ENCODE results near the gene TUSC1. TPM values are rescaled to one million over a fixed set of nuclear protein-coding genes. Genes with fewer than 3 reads are reported as not detected.
"Not testable (repeated sequence)": the region's sequence is repeated elsewhere in the genome, so short reads cannot be mapped to it uniquely, and the experiment has no call there.

Gene TUSC1
- total RNA-seq: 8.9 TPM
- long read RNA-seq, transcript TUSC1-201 (1 exons, 2,052 nt): major isoform, 36 of 36 reads
- long read RNA-seq, partial matches to known transcripts: 0 of 36 reads
- long read RNA-seq, other reads (novel, unspliced or antisense): 0 of 36 reads

- DNase-seq (ENCODE audit: low spot score): peak; percentile 89
- intact Hi-C loops (cut with DNase I): no loop called here
Measured at GRCh38 chr9:25678147-25678666, at the start of gene TUSC1. Gene TUSC1 (minus strand): TSS chr9:25678444. CDS start chr9:25678312, 132 bp downstream.

GRCh38 chr9:25726871-25727410 lies 48.7 kb upstream of the TUSC1 start:
- DNase-seq (ENCODE audit: low spot score): no peak
- intact Hi-C loops (cut with DNase I): no loop called here

- intact Hi-C loops (cut with DNase I): no loop called here
- no peak for DNase-seq (ENCODE audit: low spot score)
Measured at GRCh38 chr9:25724424-25724823, 46.2 kb upstream of the TUSC1 start.

GRCh38 chr9:25716220-25716872 lies 38.1 kb upstream of the TUSC1 start:
- intact Hi-C loops (cut with DNase I): no loop called here
- no peak for DNase-seq (ENCODE audit: low spot score)

GRCh38 chr9:25709941-25710340 lies 31.7 kb upstream of the TUSC1 start:
- no peak for DNase-seq (ENCODE audit: low spot score)
- intact Hi-C loops (cut with DNase I): no loop called here

GRCh38 chr9:25704800-25705199 lies 26.6 kb upstream of the TUSC1 start:
- intact Hi-C loops (cut with DNase I): no loop called here
- no peak for DNase-seq (ENCODE audit: low spot score)

GRCh38 chr9:25703701-25704357 lies 25.6 kb upstream of the TUSC1 start:
- no peak for DNase-seq (ENCODE audit: low spot score)
- intact Hi-C loops (cut with DNase I): no loop called here

GRCh38 chr9:25702536-25702935 lies 24.3 kb upstream of the TUSC1 start:
- no peak for DNase-seq (ENCODE audit: low spot score)
- intact Hi-C loops (cut with DNase I): no loop called here

- intact Hi-C loops (cut with DNase I); DNase-seq (ENCODE audit: low spot score): not testable (repeated sequence)
Measured at GRCh38 chr9:25700899-25701298, 22.7 kb upstream of the TUSC1 start.

- intact Hi-C loops (cut with DNase I): no loop called here
- no peak for DNase-seq (ENCODE audit: low spot score)
Measured at GRCh38 chr9:25700430-25700829, 22.2 kb upstream of the TUSC1 start.

- no peak for DNase-seq (ENCODE audit: low spot score)
- intact Hi-C loops (cut with DNase I): no loop called here
Measured at GRCh38 chr9:25691786-25692185, 13.5 kb upstream of the TUSC1 start.

GRCh38 chr9:25684321-25684720 lies 6.1 kb upstream of the TUSC1 start:
- intact Hi-C loops (cut with DNase I): no loop called here
- no peak for DNase-seq (ENCODE audit: low spot score)

GRCh38 chr9:25681266-25681665 lies 3.0 kb upstream of the TUSC1 start:
- no peak for DNase-seq (ENCODE audit: low spot score)
- intact Hi-C loops (cut with DNase I): no loop called here

- no peak for DNase-seq (ENCODE audit: low spot score)
- intact Hi-C loops (cut with DNase I): no loop called here
Measured at GRCh38 chr9:25678846-25679360, 659 bp upstream of the TUSC1 start.

- intact Hi-C loops (cut with DNase I): no loop called here
- DNase-seq (ENCODE audit: low spot score): peak; percentile 92
Measured at GRCh38 chr9:25677301-25678146, 720 bp downstream of the TUSC1 start.

GRCh38 chr9:25675858-25676257 lies 2.4 kb downstream of the TUSC1 start:
- DNase-seq (ENCODE audit: low spot score); intact Hi-C loops (cut with DNase I): not testable (repeated sequence)

- intact Hi-C loops (cut with DNase I): no loop called here
- no peak for DNase-seq (ENCODE audit: low spot score)
Measured at GRCh38 chr9:25658571-25658970, 19.7 kb downstream of the TUSC1 start.

- intact Hi-C loops (cut with DNase I): no loop called here
- no peak for DNase-seq (ENCODE audit: low spot score)
Measured at GRCh38 chr9:25654417-25654816, 23.8 kb downstream of the TUSC1 start.

GRCh38 chr9:25648116-25648515 lies 30.1 kb downstream of the TUSC1 start:
- no peak for DNase-seq (ENCODE audit: low spot score)
- intact Hi-C loops (cut with DNase I): no loop called here

- DNase-seq (ENCODE audit: low spot score): no peak
- intact Hi-C loops (cut with DNase I): no loop called here
Measured at GRCh38 chr9:25636026-25636425, 42.2 kb downstream of the TUSC1 start.

Data from cardiac septum (tissue), 1 donor.